Testis (tissue), 2 donors: ENCODE results near the gene AP2M1.

Experiments used
- CTCF ChIP-seq, 3 experiments: fragments of 450-650 bp in 2 of 3; fragments of 200-600 bp in 1 of 3; sonication (generic) in 1 of 3; IDR thresholded peaks; one replicate each; pipeline ENCODE4 v1.5.1; 2016 to 2019; ENCODE audit warnings: antibody characterized with exemption in 3 of 3, mild to moderate bottlenecking in 2 of 3, moderate library complexity in 1 of 3
- POLR2A ChIP-seq: fragments of 450-650 bp; IDR thresholded peaks from one replicate; pipeline ENCODE4 v1.6.1; 2017; ENCODE audit warnings: antibody characterized with exemption, mild to moderate bottlenecking, moderate library complexity

DNA sequence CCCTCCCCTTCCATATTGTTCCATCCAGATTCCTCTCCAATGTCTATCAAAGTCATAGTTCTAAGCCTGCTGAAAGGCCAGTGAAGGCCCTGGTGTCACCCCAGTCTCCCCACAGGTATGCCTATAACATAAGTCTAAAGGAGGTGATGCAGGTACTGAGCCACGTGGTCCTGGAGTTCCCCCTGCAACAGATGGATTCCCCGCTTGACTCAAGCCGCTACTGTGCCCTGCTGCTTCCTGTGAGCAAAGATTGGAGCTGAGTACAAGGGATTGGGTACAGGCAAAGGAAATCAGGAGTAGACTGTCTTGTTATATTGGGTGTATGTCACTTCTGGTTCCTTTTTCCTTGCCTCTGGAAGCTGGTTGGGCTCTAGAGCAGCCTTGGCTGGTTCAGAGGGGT lies 31.3 kb upstream of the AP2M1 start:
- TF ChIP-seq POLR2A, result no peak
- no peak for TF ChIP-seq CTCF (IDR thresholded peaks at IDR 0.05)
